ENCODE results near the gene SPDYE5.

GRCh38 chr7:75546237-75547015, 54.3 kb downstream of the SPDYE5 start:
- TF ChIP-seq, protein P1, sequence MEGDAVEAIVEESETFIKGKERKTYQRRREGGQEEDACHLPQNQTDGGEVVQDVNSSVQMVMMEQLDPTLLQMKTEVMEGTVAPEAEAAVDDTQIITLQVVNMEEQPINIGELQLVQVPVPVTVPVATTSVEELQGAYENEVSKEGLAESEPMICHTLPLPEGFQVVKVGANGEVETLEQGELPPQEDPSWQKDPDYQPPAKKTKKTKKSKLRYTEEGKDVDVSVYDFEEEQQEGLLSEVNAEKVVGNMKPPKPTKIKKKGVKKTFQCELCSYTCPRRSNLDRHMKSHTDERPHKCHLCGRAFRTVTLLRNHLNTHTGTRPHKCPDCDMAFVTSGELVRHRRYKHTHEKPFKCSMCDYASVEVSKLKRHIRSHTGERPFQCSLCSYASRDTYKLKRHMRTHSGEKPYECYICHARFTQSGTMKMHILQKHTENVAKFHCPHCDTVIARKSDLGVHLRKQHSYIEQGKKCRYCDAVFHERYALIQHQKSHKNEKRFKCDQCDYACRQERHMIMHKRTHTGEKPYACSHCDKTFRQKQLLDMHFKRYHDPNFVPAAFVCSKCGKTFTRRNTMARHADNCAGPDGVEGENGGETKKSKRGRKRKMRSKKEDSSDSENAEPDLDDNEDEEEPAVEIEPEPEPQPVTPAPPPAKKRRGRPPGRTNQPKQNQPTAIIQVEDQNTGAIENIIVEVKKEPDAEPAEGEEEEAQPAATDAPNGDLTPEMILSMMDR (IDR thresholded peaks at IDR 0.05): no peak
- TF ChIP-seq POLR2A (IDR thresholded peaks at IDR 0.05; ENCODE audit: low read length) (no peak), CBX8 (IDR thresholded peaks at IDR 0.05) (no peak), PHF8 (IDR thresholded peaks at IDR 0.05; ENCODE audit: borderline replicate concordance, low read depth) (no peak), EHMT2 (IDR thresholded peaks at IDR 0.05; ENCODE audit: low read depth) (no peak), ESRRA (IDR thresholded peaks at IDR 0.05; ENCODE audit: borderline replicate concordance, low read length) (no peak), RFX5 (IDR thresholded peaks at IDR 0.05) (no peak), ZFP36 (IDR thresholded peaks at IDR 0.05; ENCODE audit: borderline replicate concordance, partially characterized antibody) (no peak), NR3C1 (IDR thresholded peaks at IDR 0.05) (no peak), MYC (IDR thresholded peaks at IDR 0.05; ENCODE audit: borderline replicate concordance, low read length) (no peak), CEBPB (IDR thresholded peaks at IDR 0.05) (no peak), EP300 (IDR thresholded peaks at IDR 0.05) (no peak)
- TF ChIP-seq, protein P2, sequence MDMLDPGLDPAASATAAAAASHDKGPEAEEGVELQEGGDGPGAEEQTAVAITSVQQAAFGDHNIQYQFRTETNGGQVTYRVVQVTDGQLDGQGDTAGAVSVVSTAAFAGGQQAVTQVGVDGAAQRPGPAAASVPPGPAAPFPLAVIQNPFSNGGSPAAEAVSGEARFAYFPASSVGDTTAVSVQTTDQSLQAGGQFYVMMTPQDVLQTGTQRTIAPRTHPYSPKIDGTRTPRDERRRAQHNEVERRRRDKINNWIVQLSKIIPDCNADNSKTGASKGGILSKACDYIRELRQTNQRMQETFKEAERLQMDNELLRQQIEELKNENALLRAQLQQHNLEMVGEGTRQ (IDR thresholded peaks at IDR 0.05): no peak

Measured in A549 (cell line).